Karpas-422 (cell line): Measurements from ENCODE around the gene CHST9. TPM values are rescaled to one million over a fixed set of nuclear protein-coding genes. Genes with fewer than 3 reads are reported as not detected.

Experiments
- DNase-seq: peaks from one replicate; pipeline ENCODE4 v3.0.0-alpha.2; 2015
- H2AFZ ChIP-seq: fragments of 200-600 bp; sonication (generic); 2 replicates; pipeline ENCODE4 v1.6.1; 2014; ENCODE audit warnings: antibody characterized with exemption, low read length, mixed read lengths
- H3K27ac ChIP-seq: fragments of 200-600 bp; sonication (generic); 2 replicates; pipeline ENCODE4 v1.5.1; 2014; ENCODE audit warnings: mild to moderate bottlenecking, low read length, moderate library complexity
- H3K27me3 ChIP-seq: fragments of 200-600 bp; sonication (generic); 2 replicates; pipeline ENCODE4 v1.6.1; 2014; ENCODE audit warnings: low read length, mixed read lengths
- H3K36me3 ChIP-seq: fragments of 200-600 bp; sonication (generic); 2 replicates; pipeline ENCODE4 v1.6.1; 2014; ENCODE audit warnings: low read length, mixed read lengths; ENCODE audit not compliant: insufficient read depth
- H3K4me1 ChIP-seq: fragments of 200-600 bp; sonication (generic); 2 replicates; pipeline ENCODE4 v1.6.1; 2014; ENCODE audit warnings: mild to moderate bottlenecking, low read length, mixed read lengths
- H3K4me2 ChIP-seq: fragments of 200-600 bp; sonication (generic); 2 replicates; pipeline ENCODE4 v1.6.1; 2014; ENCODE audit warnings: low read length, low read depth, mild to moderate bottlenecking; ENCODE audit not compliant: poor library complexity, severe bottlenecking
- H3K4me3 ChIP-seq: fragments of 200-600 bp; sonication (generic); 2 replicates; pipeline ENCODE4 v1.5.1; 2014; ENCODE audit warnings: mild to moderate bottlenecking, antibody characterized with exemption, low read length, mixed read lengths
- H3K79me2 ChIP-seq: fragments of 200-600 bp; sonication (generic); 2 replicates; pipeline ENCODE4 v1.6.1; 2014; ENCODE audit warnings: mild to moderate bottlenecking, low read length, mixed read lengths
- H3K9ac ChIP-seq: fragments of 200-600 bp; sonication (generic); 2 replicates; pipeline ENCODE4 v1.6.0; 2014; ENCODE audit warnings: low read length
- H3K9me2 ChIP-seq: fragments of 200-600 bp; sonication (generic), shearing (Covaris generic); replicated peaks from 2 replicates; pipeline ENCODE4 v1.6.0; 2014; ENCODE audit warnings: mild to moderate bottlenecking, low read length, moderate library complexity; ENCODE audit not compliant: insufficient read depth
- H3K9me3 ChIP-seq: fragments of 300-700, 200-600 bp; sonication (generic); 2 replicates; pipeline ENCODE4 v1.6.1; 2014; ENCODE audit warnings: low read length, mixed read lengths
- H4K20me1 ChIP-seq: fragments of 200-600 bp; sonication (generic); 2 replicates; pipeline ENCODE4 v1.6.1; 2014; ENCODE audit warnings: mild to moderate bottlenecking, antibody characterized with exemption, low read length, low read depth; ENCODE audit not compliant: insufficient read depth
- total RNA-seq: library from RNA; depleted of rRNA; stranded (reverse); fragments of >200 nt; shearing (Covaris generic); gene quantifications from 2 replicates; pipeline ENCODE4 v1.2.3, GENCODE V29; 2014; ENCODE audit warnings: low replicate concordance

CHST9 gene
- total RNA-seq, 1 experiment from 2014 or later = not detected

GRCh38 chr18:27136208-27136535, 48.9 kb downstream of the CHST9 start:
- DNase-seq = no peak
- Histone ChIP-seq H3K4me1 (no peaks in the 10 kb centered on the region), H3K4me3 (no peak overlapping the region), H3K9ac (no peak overlapping the region), H3K79me2 (no peaks in the 10 kb centered on the region), H3K36me3 (no peaks in the 10 kb centered on the region), H3K27me3 (no peaks in the 10 kb centered on the region), H2AFZ (no peak overlapping the region), H3K9me3 (no peaks in the 10 kb centered on the region; the same call in none of the 2 replicates), H4K20me1 (no peaks in the 10 kb centered on the region), H3K9me2 (0 out of 2 replicates have a peak, but pooled peaks cover 3% of the 10 kb centered on the region), H3K4me2 (no peak overlapping the region), H3K27ac (no peak overlapping the region)

GRCh38 chr18:27135504-27136207, 49.5 kb downstream of the CHST9 start:
- H3K4me3 ChIP-seq = no peak overlapping the region
- no peaks in the 10 kb centered on the region; the same call in none of the 2 replicates for H3K9me3 ChIP-seq
- H3K27ac ChIP-seq = no peak overlapping the region
- H3K9ac ChIP-seq = no peak overlapping the region
- no peak overlapping the region for H2AFZ ChIP-seq
- H3K27me3 ChIP-seq = no peaks in the 10 kb centered on the region
- H3K36me3 ChIP-seq = no peaks in the 10 kb centered on the region
- H3K4me1 ChIP-seq = no peaks in the 10 kb centered on the region
- DNase-seq = no peak
- no peak overlapping the region for H3K4me2 ChIP-seq
- no peaks in the 10 kb centered on the region for H4K20me1 ChIP-seq
- H3K9me2 ChIP-seq = 0 out of 2 replicates have a peak, but pooled peaks cover 3% of the 10 kb centered on the region
- no peaks in the 10 kb centered on the region for H3K79me2 ChIP-seq

- no peak overlapping the region for H3K27ac ChIP-seq
- H3K27me3 ChIP-seq = no peaks in the 10 kb centered on the region
- no peaks in the 10 kb centered on the region for H4K20me1 ChIP-seq
- H3K4me2 ChIP-seq = no peak overlapping the region
- no peaks in the 10 kb centered on the region for H3K79me2 ChIP-seq
- no peak overlapping the region for H2AFZ ChIP-seq
- no peak overlapping the region for H3K9ac ChIP-seq
- DNase-seq = no peak
- no peaks in the 10 kb centered on the region for H3K36me3 ChIP-seq
- no peaks in the 10 kb centered on the region for H3K9me2 ChIP-seq
- H3K4me3 ChIP-seq = no peak overlapping the region
- H3K9me3 ChIP-seq = no peaks in the 10 kb centered on the region
- H3K4me1 ChIP-seq = no peaks in the 10 kb centered on the region
Measured at GRCh38 chr18:27130065-27130630, 55.0 kb downstream of the CHST9 start.

DNA sequence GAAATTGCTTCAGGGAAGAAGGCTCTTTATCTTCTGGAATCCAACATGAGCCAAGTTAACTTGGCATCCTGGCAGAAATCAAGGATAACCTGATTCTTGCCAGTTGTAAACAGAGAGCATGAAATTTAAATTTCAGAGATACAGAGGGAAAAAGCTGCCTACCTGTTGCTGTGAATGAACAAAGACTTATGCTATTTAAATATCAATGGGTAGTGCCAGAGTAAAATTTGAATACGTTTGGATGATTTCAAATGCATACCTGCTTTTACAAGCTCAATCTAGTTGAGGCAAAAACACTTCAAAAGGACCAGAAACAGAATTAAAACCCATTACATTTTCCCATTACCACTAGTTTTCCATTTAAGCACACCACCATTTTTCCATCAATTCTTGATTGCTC, 60.9 kb downstream of the CHST9 start:
- Histone ChIP-seq H3K27ac (no peak overlapping the region), H3K27me3 (no peaks in the 10 kb centered on the region), H3K4me2 (no peak overlapping the region), H4K20me1 (no peaks in the 10 kb centered on the region), H3K79me2 (no peaks in the 10 kb centered on the region), H2AFZ (no peak overlapping the region), H3K9me2 (no peaks in the 10 kb centered on the region), H3K9me3 (no peaks in the 10 kb centered on the region), H3K4me1 (no peaks in the 10 kb centered on the region), H3K4me3 (no peak overlapping the region), H3K9ac (no peak overlapping the region), H3K36me3 (no peaks in the 10 kb centered on the region)
- no peak for DNase-seq

DNA sequence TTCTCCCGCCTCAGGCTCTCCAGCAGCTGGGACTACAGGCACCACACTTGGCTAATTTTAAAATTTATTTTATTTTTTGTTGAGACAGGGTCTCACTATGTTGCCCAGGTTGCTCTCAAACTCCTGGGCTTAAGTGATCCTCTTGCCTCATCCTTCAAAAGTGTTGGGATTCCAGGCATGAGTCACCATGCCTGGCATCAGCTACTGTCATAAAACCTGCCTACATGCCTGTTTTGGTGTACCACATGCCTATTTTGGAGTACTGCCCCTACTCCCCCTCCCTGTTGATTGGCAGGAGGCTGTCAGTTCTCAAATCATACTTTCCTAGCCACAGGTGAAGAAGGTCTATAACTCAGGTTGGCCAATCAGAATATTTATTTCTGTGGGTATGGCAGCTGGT, 64.0 kb downstream of the CHST9 start:
- DNase-seq = no peak
- H3K9ac ChIP-seq = no peak overlapping the region
- H3K9me3 ChIP-seq = peaks cover 3% of the 10 kb centered on the region; the same call in 1 of the 2 replicates
- H3K9me2 ChIP-seq = no peaks in the 10 kb centered on the region
- no peak overlapping the region for H3K27ac ChIP-seq
- no peaks in the 10 kb centered on the region for H3K79me2 ChIP-seq
- H2AFZ ChIP-seq = no peak overlapping the region
- no peaks in the 10 kb centered on the region for H4K20me1 ChIP-seq
- no peaks in the 10 kb centered on the region for H3K27me3 ChIP-seq
- H3K4me1 ChIP-seq = no peaks in the 10 kb centered on the region
- H3K4me3 ChIP-seq = no peak overlapping the region
- H3K4me2 ChIP-seq = no peak overlapping the region
- H3K36me3 ChIP-seq = no peaks in the 10 kb centered on the region

DNA sequence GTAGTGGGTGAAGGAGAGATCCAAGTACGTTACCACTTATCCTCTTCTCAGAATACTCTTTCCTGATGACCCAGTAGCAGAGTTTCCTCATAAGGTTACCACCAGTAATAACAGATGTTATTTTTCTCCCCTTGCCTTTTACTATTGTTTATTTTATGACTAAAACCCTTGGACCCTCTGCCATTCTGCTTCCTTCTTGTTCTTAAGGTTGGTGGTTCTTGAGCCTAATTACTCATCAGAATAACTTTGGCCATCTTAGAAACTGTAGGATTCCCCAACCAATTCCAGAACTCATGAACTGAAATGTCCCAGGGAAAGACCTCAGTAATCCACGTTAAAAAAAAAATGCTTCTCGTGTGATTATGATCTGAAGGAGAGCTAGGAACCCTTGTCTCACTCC, 64.9 kb downstream of the CHST9 start:
- Histone ChIP-seq H3K27me3 (no peaks in the 10 kb centered on the region), H3K9me3 (peaks cover 3% of the 10 kb centered on the region; the same call in 1 of the 2 replicates), H3K79me2 (no peaks in the 10 kb centered on the region), H4K20me1 (no peaks in the 10 kb centered on the region), H3K27ac (no peak overlapping the region), H3K9ac (no peak overlapping the region), H3K4me3 (no peak overlapping the region), H2AFZ (no peak overlapping the region), H3K4me2 (no peak overlapping the region), H3K9me2 (no peaks in the 10 kb centered on the region), H3K4me1 (no peaks in the 10 kb centered on the region), H3K36me3 (no peaks in the 10 kb centered on the region)
- no peak for DNase-seq

DNA sequence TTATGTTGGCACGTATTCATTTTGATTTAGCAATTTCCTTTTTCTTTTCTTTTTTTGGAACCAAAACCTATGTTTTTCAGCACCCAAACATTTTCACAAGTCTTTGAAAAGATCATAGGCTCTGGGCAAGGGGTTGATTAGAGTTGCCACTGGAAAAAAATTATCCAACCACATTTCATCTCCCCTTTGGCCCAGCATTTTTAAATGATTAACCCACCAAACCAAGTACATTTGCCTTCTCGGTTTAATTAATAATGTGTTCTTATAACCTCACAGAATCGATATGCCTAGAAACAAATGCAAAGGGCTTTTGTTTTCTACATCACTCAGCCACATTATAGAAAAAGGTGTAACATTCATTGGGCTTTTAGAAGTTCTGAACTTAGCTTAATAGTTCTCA, 66.1 kb downstream of the CHST9 start:
- Histone ChIP-seq H3K9me3 (peaks cover 3% of the 10 kb centered on the region; the same call in 1 of the 2 replicates), H3K27ac (no peak overlapping the region), H3K36me3 (no peaks in the 10 kb centered on the region), H3K27me3 (no peaks in the 10 kb centered on the region), H3K4me1 (no peaks in the 10 kb centered on the region), H3K4me2 (no peak overlapping the region), H2AFZ (no peak overlapping the region), H3K79me2 (no peaks in the 10 kb centered on the region), H3K4me3 (no peak overlapping the region), H3K9me2 (no peaks in the 10 kb centered on the region), H4K20me1 (no peaks in the 10 kb centered on the region), H3K9ac (no peak overlapping the region)
- no peak for DNase-seq

DNA sequence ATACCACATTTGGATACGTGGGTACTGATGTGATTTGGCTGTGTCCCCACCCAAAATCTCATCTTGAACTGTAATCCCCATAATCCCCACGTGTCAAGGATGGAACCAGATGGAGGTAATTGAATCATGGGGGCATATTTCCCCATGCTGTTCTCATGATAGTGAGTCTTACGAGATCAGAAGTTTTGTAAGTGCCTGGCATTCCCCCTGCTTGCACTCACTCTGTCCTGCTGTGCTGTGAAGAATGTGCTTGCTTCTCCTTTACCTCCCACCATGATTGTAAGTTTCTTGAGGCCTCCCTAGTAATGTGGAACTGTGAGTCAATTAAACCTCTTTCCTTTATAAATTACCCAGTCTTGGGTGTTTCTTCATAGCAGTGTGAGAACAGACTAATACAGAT, 70.3 kb downstream of the CHST9 start:
- Histone ChIP-seq H3K4me2 (no peak overlapping the region), H3K9me2 (no peaks in the 10 kb centered on the region), H4K20me1 (no peaks in the 10 kb centered on the region), H3K9me3 (peaks cover 3% of the 10 kb centered on the region; the same call in 1 of the 2 replicates), H3K4me3 (no peak overlapping the region), H3K9ac (no peak overlapping the region), H2AFZ (no peak overlapping the region), H3K36me3 (no peaks in the 10 kb centered on the region), H3K79me2 (no peaks in the 10 kb centered on the region), H3K27me3 (no peaks in the 10 kb centered on the region), H3K27ac (no peak overlapping the region), H3K4me1 (no peaks in the 10 kb centered on the region)
- DNase-seq = no peak
